Measurements from ENCODE around the gene XYLT1. TPM values are rescaled to one million over a fixed set of nuclear protein-coding genes. Genes with fewer than 3 reads are reported as not detected.

The XYLT1 gene
- total and polyA plus RNA-seq, 2 of the 13 experiments (the other 11 are each of a cell fraction or from before 2014, with no cell fraction given): not detected

- no peak for TF ChIP-seq ZNF101 (CRISPR knock-in tag; IDR thresholded peaks at IDR 0.05; ENCODE audit: borderline replicate concordance, low read depth)
- no peak for TF ChIP-seq ZNF230 (CRISPR knock-in tag; IDR thresholded peaks at IDR 0.05)
- no peak for TF ChIP-seq ZNF580 (CRISPR knock-in tag; IDR thresholded peaks at IDR 0.05; ENCODE audit: borderline replicate concordance, low read depth)
- no peak for TF ChIP-seq ARNTL (CRISPR knock-in tag; IDR thresholded peaks at IDR 0.05)
- no peak for TF ChIP-seq MLX (CRISPR knock-in tag; IDR thresholded peaks at IDR 0.05)
Observed at GRCh38 chr16:17334096-17334495, 136.7 kb downstream of the XYLT1 start (continued).

GRCh38 chr16:17333229-17333628, 137.5 kb downstream of the XYLT1 start:
- WGBS (ENCODE audit: low lambda C conversion rate): 7% methylated on average over 2 of the region's 2 CpGs
- Histone ChIP-seq H3K27ac (ENCODE audit: extremely low read length, insufficient read depth, low read length) (no peak overlapping the region), H3K4me1 (ENCODE audit: insufficient read depth, low read length) (no peaks in the 10 kb centered on the region), H3K9me3 (ENCODE audit: low read length) (no peaks in the 10 kb centered on the region), H3K27me3 (ENCODE audit: control insufficient read depth in 1 of 2, insufficient read depth in 2 of 2, low read length in 2 of 2) (peaks cover 4 to 9% of the 10 kb centered on the region in 2 experiments; a peak in 3 of 5 replicates), H3K79me2 (ENCODE audit: insufficient read depth, low read length) (no peaks in the 10 kb centered on the region), H3K36me3 (replicated peaks in 1 of 2; ENCODE audit: control insufficient read depth in 1 of 2, insufficient read depth in 2 of 2, low read length in 2 of 2) (no peaks in the 10 kb centered on the region), H3K4me2 (ENCODE audit: low read depth, low read length) (no peak overlapping the region), H3K4me3 (replicated peaks in 1 of 3; ENCODE audit: insufficient read depth in 1 of 3, low read depth in 2 of 3, low read length in 3 of 3) (no peak overlapping the region), H3K9ac (ENCODE audit: insufficient read depth, low read depth, low read length) (no peak overlapping the region), H2AFZ (ENCODE audit: low read length) (no peak overlapping the region), H4K20me1 (ENCODE audit: insufficient read depth, low read length) (no peaks in the 10 kb centered on the region)
- CTCF ChIA-PET (ENCODE audit: low intra/inter-chr PET ratio, low total read pairs): no interaction called here
- FAIRE-seq (no peak), DNase-seq (ENCODE audit: low spot score) (no peak), ATAC-seq (no peak)
- POLR2A ChIA-PET: no interaction called here
- intact Hi-C loops (cut with micrococcal nuclease; ENCODE audit: unreplicated experiment) (no loop called here), in situ Hi-C loops (cut with HindIII; ENCODE audit: extremely low pct_ligation_motif_present, low pct_unique_long_range_greater_than_20kb) (no loop called here)
- no TSS peak for BruUV-seq (replicated peaks)
- TF ChIP-seq MAFK (conservative IDR thresholded peaks at IDR 0.05 in 1 of 2, IDR thresholded peaks at IDR 0.05 in 1 of 2; ENCODE audit: low read length in 2 of 2): no peak
- TF ChIP-seq ARHGAP35 (CRISPR knock-in tag; IDR thresholded peaks at IDR 0.05; ENCODE audit: borderline replicate concordance): no peak
- TF ChIP-seq PRDM15 (CRISPR knock-in tag; IDR thresholded peaks at IDR 0.05): no peak
- no peak for TF ChIP-seq ZNF34 (CRISPR knock-in tag; IDR thresholded peaks at IDR 0.05; ENCODE audit: borderline replicate concordance)
- TF ChIP-seq KDM4B (CRISPR knock-in tag; IDR thresholded peaks at IDR 0.05): no peak
- TF ChIP-seq TARDBP (CRISPR knock-in tag; IDR thresholded peaks at IDR 0.05): no peak
- no peak for TF ChIP-seq ZNF589 (CRISPR knock-in tag; conservative IDR thresholded peaks at IDR 0.05)
- TF ChIP-seq GPBP1L1 (CRISPR knock-in tag; IDR thresholded peaks at IDR 0.05): no peak

Data from HepG2 (cell line).